ELR (cell line): ENCODE data around the gene SNX13.
"Not testable (repeated sequence)": the region's sequence is repeated elsewhere in the genome, so short reads cannot be mapped to it uniquely, and the experiment has no call there.

Source experiments
- DNase-seq: peaks from one replicate; pipeline ENCODE4 v3.0.0-alpha.2; 2015; ENCODE audit warnings: low read depth

Gene SNX13

GRCh38 chr7:17912050-17912449 is 28.2 kb downstream of the SNX13 start:
- DNase-seq = no peak

GRCh38 chr7:17910377-17910776 is 29.9 kb downstream of the SNX13 start:
- DNase-seq = no peak

GRCh38 chr7:17909310-17909709 is 31.0 kb downstream of the SNX13 start:
- DNase-seq = not testable (repeated sequence)

- peak; percentile 47 for DNase-seq
These were observed 33.3 kb downstream of the SNX13 start for GRCh38 chr7:17907014-17907413.

GRCh38 chr7:17903337-17903736 is 37.0 kb downstream of the SNX13 start:
- DNase-seq = no peak

- DNase-seq = no peak
These were observed 37.7 kb downstream of the SNX13 start for GRCh38 chr7:17902599-17902998.

GRCh38 chr7:17900464-17900863 is 39.8 kb downstream of the SNX13 start:
- no peak for DNase-seq

- DNase-seq = no peak
These were observed 42.2 kb downstream of the SNX13 start for GRCh38 chr7:17898111-17898510.

- no peak for DNase-seq
These were observed 53.0 kb downstream of the SNX13 start for GRCh38 chr7:17887286-17887685.

- no peak for DNase-seq
These were observed 57.6 kb downstream of the SNX13 start for GRCh38 chr7:17882685-17883084.

GRCh38 chr7:17879075-17879661 is 61.1 kb downstream of the SNX13 start:
- no peak for DNase-seq

- no peak for DNase-seq
These were observed 61.7 kb downstream of the SNX13 start for GRCh38 chr7:17878627-17879026.

GRCh38 chr7:17871815-17872533 is 68.3 kb downstream of the SNX13 start:
- DNase-seq = no peak

- no peak for DNase-seq
These were observed 69.9 kb downstream of the SNX13 start for GRCh38 chr7:17870406-17870805.

- DNase-seq = no peak
These were observed 76.5 kb downstream of the SNX13 start for GRCh38 chr7:17863809-17864143.

GRCh38 chr7:17863095-17863808 is 77.0 kb downstream of the SNX13 start:
- no peak for DNase-seq

- no peak for DNase-seq
These were observed 84.0 kb downstream of the SNX13 start for GRCh38 chr7:17856251-17856650.

GRCh38 chr7:17855202-17855601 is 85.1 kb downstream of the SNX13 start:
- no peak for DNase-seq

GRCh38 chr7:17854261-17855047 is 85.8 kb downstream of the SNX13 start:
- DNase-seq = no peak

- no peak for DNase-seq
These were observed 87.9 kb downstream of the SNX13 start for GRCh38 chr7:17852361-17852760.

GRCh38 chr7:17849504-17849903 is 90.8 kb downstream of the SNX13 start:
- peak; percentile 70 for DNase-seq

GRCh38 chr7:17848516-17848915 is 91.8 kb downstream of the SNX13 start:
- DNase-seq = no peak

- DNase-seq = no peak
These were observed 93.4 kb downstream of the SNX13 start for GRCh38 chr7:17846935-17847334.
